CD4-positive, alpha-beta memory T cell (primary cell): ENCODE measurements around the gene MMP17. TPM values are rescaled to one million over a fixed set of nuclear protein-coding genes. Genes with fewer than 3 reads are reported as not detected.

ENCODE experiments used
- CTCF ChIA-PET: fragments of 350-600 bp; sonication (Branson Sonifier 250); formaldehyde crosslinking; loops from one replicate; lab custom pipeline; 2021; ENCODE audit warnings: inconsistent platforms; ENCODE audit not compliant: partially characterized antibody; lab: Charles Lee
- POLR2A ChIA-PET: fragments of 350-600 bp; sonication (Branson Sonifier 250); formaldehyde crosslinking; loops from one replicate; lab custom pipeline; 2021; ENCODE audit not compliant: partially characterized antibody; lab: Charles Lee
- DNase-seq, 5 donors: peaks; one replicate each; pipeline versions ENCODE4 v3.0.0 to v3.0.0-alpha.2; 2020 to 2022; ENCODE audit warnings: mixed read lengths in 1 of 5
- H3K27ac ChIP-seq: one replicate; pipeline ENCODE4 v1.7.0; 2013; ENCODE audit warnings: low read depth, low read length
- H3K27me3 ChIP-seq: 2 replicates; pipeline ENCODE4 v1.7.0; 2013; ENCODE audit warnings: mild to moderate bottlenecking, low read length, moderate library complexity; ENCODE audit not compliant: insufficient read depth
- H3K36me3 ChIP-seq: 2 replicates; pipeline ENCODE4 v1.7.0; 2013; ENCODE audit warnings: mild to moderate bottlenecking, low read length, moderate library complexity; ENCODE audit not compliant: insufficient read depth
- H3K4me1 ChIP-seq: 2 replicates; pipeline ENCODE4 v1.7.0; 2013; ENCODE audit warnings: mild to moderate bottlenecking, low read length, moderate library complexity; ENCODE audit not compliant: insufficient read depth
- H3K4me3 ChIP-seq, 2 donors: one replicate each; pipeline ENCODE4 v1.7.0; 2013; ENCODE audit warnings: low read length in 2 of 2, mild to moderate bottlenecking in 1 of 2
- H3K9me3 ChIP-seq, 2 donors: one replicate each; pipeline ENCODE4 v1.7.0; 2013; ENCODE audit warnings: low read length in 2 of 2, control low read depth in 1 of 2; ENCODE audit not compliant: control insufficient read depth in 1 of 2
- H3K27ac Mint-ChIP-seq, 7 donors: one replicate each; pipeline ENCODE4 v1.8.0; 2020 to 2021; ENCODE audit warnings: mixed read lengths in 7 of 7, mild to moderate bottlenecking in 6 of 7, inconsistent platforms in 3 of 7, moderate library complexity in 3 of 7
- H3K27me3 Mint-ChIP-seq, 2 donors: one replicate each; pipeline ENCODE4 v1.8.0; 2020 to 2021; ENCODE audit warnings: mixed read lengths in 2 of 2
- H3K36me3 Mint-ChIP-seq, 2 donors: one replicate each; pipeline ENCODE4 v1.8.0; 2020 to 2021; ENCODE audit warnings: mixed read lengths in 2 of 2, inconsistent platforms in 1 of 2, mild to moderate bottlenecking in 1 of 2
- H3K4me1 Mint-ChIP-seq, 4 donors: one replicate each; pipeline ENCODE4 v1.8.0; 2020 to 2021; ENCODE audit warnings: mixed read lengths in 4 of 4, mild to moderate bottlenecking in 1 of 4
- H3K4me3 Mint-ChIP-seq, 8 donors: one replicate each; pipeline ENCODE4 v1.8.0; 2020 to 2021; ENCODE audit warnings: mixed read lengths in 8 of 8, mild to moderate bottlenecking in 7 of 8, moderate library complexity in 6 of 8, inconsistent platforms in 3 of 8
- H3K9me3 Mint-ChIP-seq, 8 donors: one replicate each; pipeline ENCODE4 v1.8.0; 2020 to 2021; ENCODE audit warnings: mixed read lengths in 8 of 8, mild to moderate bottlenecking in 5 of 8, inconsistent platforms in 3 of 8, moderate library complexity in 1 of 8
- intact Hi-C: fragments of 100-400 bp; cut with micrococcal nuclease; formaldehyde crosslinking; loops from one replicate; pipeline ENCODE4 v1.15.1; 2023
- polyA plus RNA-seq, 2 donors: library from polyadenylated mRNA; unstranded; fragments of 300-500 nt; fragmentation: Illumina TruSeq; gene quantifications; one replicate each; pipeline ENCODE4 v1.2.3, GENCODE V29; 2021
- total RNA-seq, 2 experiments: library from RNA; stranded (reverse); gene quantifications; one replicate each; pipeline ENCODE4 v1.2.3, GENCODE V29; 2021

Gene MMP17
- total and polyA plus RNA-seq, 4 experiments from 2014 or later, result 0.32 to 0.94 TPM; not detected in 2

- H3K9me3 Mint-ChIP-seq, result peaks cover 0 to 2% (median 0%) of the 10 kb centered on the region in 8 donors
- POLR2A ChIA-PET, result no interaction called here
- no peak overlapping the region for H3K27ac ChIP-seq
- no peaks in the 10 kb centered on the region for H3K4me1 ChIP-seq
- H3K27ac Mint-ChIP-seq, result peak overlapping the region in 1 of 7 donors; percentile 51
- peaks cover 47 to 52% of the 10 kb centered on the region in 2 donors for H3K36me3 Mint-ChIP-seq
- peaks cover 37% of the 10 kb centered on the region for H3K36me3 ChIP-seq
- no peak overlapping the region for H3K4me3 Mint-ChIP-seq
- no peaks in the 10 kb centered on the region for H3K9me3 ChIP-seq
- CTCF ChIA-PET, result no interaction called here
- H3K4me1 Mint-ChIP-seq, result peaks cover 0 to 2% (median under 1%) of the 10 kb centered on the region in 4 donors
- no peak overlapping the region for H3K4me3 ChIP-seq
- H3K27me3 ChIP-seq, result no peaks in the 10 kb centered on the region
- intact Hi-C loops, result no loop called here
- H3K27me3 Mint-ChIP-seq, result no peaks in the 10 kb centered on the region
- no peak for DNase-seq
Measured at GRCh38 chr12:131800594-131801135, 27.5 kb upstream of the MMP17 start.

GRCh38 chr12:131801254-131801866 lies 26.8 kb upstream of the MMP17 start:
- Histone ChIP-seq H3K9me3 (no peaks in the 10 kb centered on the region), H3K27ac (no peak overlapping the region), H3K36me3 (peaks cover 37% of the 10 kb centered on the region), H3K4me3 (no peak overlapping the region), H3K4me1 (no peaks in the 10 kb centered on the region), H3K27me3 (no peaks in the 10 kb centered on the region)
- CTCF ChIA-PET, result no interaction called here
- intact Hi-C loops, result no loop called here
- no peak for DNase-seq
- Mint-ChIP-seq H3K9me3 (peaks cover 0 to 2% (median 0%) of the 10 kb centered on the region in 8 donors), H3K27me3 (no peaks in the 10 kb centered on the region), H3K27ac (no peak overlapping the region), H3K36me3 (peaks cover 43 to 48% of the 10 kb centered on the region in 2 donors), H3K4me1 (peaks cover 0 to 2% (median 0%) of the 10 kb centered on the region in 4 donors), H3K4me3 (no peak overlapping the region)
- POLR2A ChIA-PET, result no interaction called here

- Mint-ChIP-seq H3K4me3 (no peak overlapping the region), H3K9me3 (peaks cover 0 to 2% (median 0%) of the 10 kb centered on the region in 8 donors), H3K27me3 (no peaks in the 10 kb centered on the region), H3K4me1 (peaks cover 0 to 2% (median 0%) of the 10 kb centered on the region in 4 donors), H3K27ac (peak overlapping the region in 1 of 7 donors; percentile 75), H3K36me3 (peaks cover 26 to 27% of the 10 kb centered on the region in 2 donors)
- ChIA-PET POLR2A (no interaction called here), CTCF (no interaction called here)
- no peak overlapping the region for H3K4me3 ChIP-seq
- no peaks in the 10 kb centered on the region for H3K27me3 ChIP-seq
- H3K27ac ChIP-seq, result no peak overlapping the region
- intact Hi-C loops, result no loop called here
- DNase-seq, result no peak
- H3K9me3 ChIP-seq, result no peaks in the 10 kb centered on the region
- peaks cover 23% of the 10 kb centered on the region for H3K36me3 ChIP-seq
- no peaks in the 10 kb centered on the region for H3K4me1 ChIP-seq
Measured at GRCh38 chr12:131803961-131804521, 24.2 kb upstream of the MMP17 start.

GRCh38 chr12:131805421-131805820 lies 22.8 kb upstream of the MMP17 start:
- CTCF ChIA-PET, result no interaction called here
- Mint-ChIP-seq H3K27ac (no peak overlapping the region), H3K9me3 (peaks cover 0 to 2% (median 0%) of the 10 kb centered on the region in 8 donors)

GRCh38 chr12:131806674-131807073 lies 21.5 kb upstream of the MMP17 start:
- Histone ChIP-seq H3K36me3 (peaks cover 6% of the 10 kb centered on the region), H3K4me1 (no peaks in the 10 kb centered on the region), H3K4me3 (no peak overlapping the region), H3K27me3 (no peaks in the 10 kb centered on the region), H3K27ac (no peak overlapping the region), H3K9me3 (no peaks in the 10 kb centered on the region)
- Mint-ChIP-seq H3K4me3 (peak overlapping the region in 1 of 8 donors; percentile 0), H3K27ac (no peak overlapping the region), H3K36me3 (peaks cover 5 to 9% of the 10 kb centered on the region in 2 donors), H3K27me3 (no peaks in the 10 kb centered on the region), H3K9me3 (peaks cover 0 to 3% (median 0%) of the 10 kb centered on the region in 8 donors), H3K4me1 (peaks cover 0 to 4% (median 0%) of the 10 kb centered on the region in 4 donors)
- ChIA-PET CTCF (no interaction called here), POLR2A (no interaction called here)
- no peak for DNase-seq
- intact Hi-C loops, result no loop called here

More at GRCh38 chr12:131805421-131805820, 22.8 kb upstream of the MMP17 start:
- Histone ChIP-seq H3K9me3 (no peaks in the 10 kb centered on the region), H3K4me3 (no peak overlapping the region), H3K27ac (no peak overlapping the region), H3K36me3 (peaks cover 10% of the 10 kb centered on the region), H3K4me1 (no peaks in the 10 kb centered on the region), H3K27me3 (no peaks in the 10 kb centered on the region)
- H3K4me3 Mint-ChIP-seq, result no peak overlapping the region
- H3K27me3 Mint-ChIP-seq, result no peaks in the 10 kb centered on the region
- intact Hi-C loops, result no loop called here
- H3K4me1 Mint-ChIP-seq, result peaks cover 0 to 2% (median under 1%) of the 10 kb centered on the region in 4 donors
- peaks cover 13 to 20% of the 10 kb centered on the region in 2 donors for H3K36me3 Mint-ChIP-seq
- no peak for DNase-seq
- POLR2A ChIA-PET, result no interaction called here

GRCh38 chr12:131808744-131809371 lies 19.3 kb upstream of the MMP17 start:
- peaks cover 3 to 9% of the 10 kb centered on the region in 2 donors for H3K36me3 Mint-ChIP-seq
- CTCF ChIA-PET, result no interaction called here
- peak overlapping the region in 1 of 2 donors; percentile 24 for H3K4me3 ChIP-seq
- peak overlapping the region; percentile 61 to 84 (median 74) for H3K4me3 Mint-ChIP-seq
- peaks cover 0 to 4% (median 0%) of the 10 kb centered on the region in 4 donors for H3K4me1 Mint-ChIP-seq
- DNase-seq, result peak in 4 of 5 donors; percentile 19 to 59 (median 30)
- H3K27ac ChIP-seq, result no peak overlapping the region
- H3K9me3 Mint-ChIP-seq, result peaks cover 0 to 19% (median 13%) of the 10 kb centered on the region in 8 donors
- no peaks in the 10 kb centered on the region for H3K27me3 ChIP-seq
- H3K27me3 Mint-ChIP-seq, result no peaks in the 10 kb centered on the region
- H3K4me1 ChIP-seq, result no peaks in the 10 kb centered on the region
- intact Hi-C loops, result no loop called here
- H3K9me3 ChIP-seq, result no peaks in the 10 kb centered on the region
- peak overlapping the region in 5 of 7 donors; percentile 32 to 77 (median 64) for H3K27ac Mint-ChIP-seq
- POLR2A ChIA-PET, result interaction anchor here (0.6 kb wide), 1 partner anchor 33 kb away, joined by 5 read pairs; no protein-coding TSS in a partner anchor
- no peaks in the 10 kb centered on the region for H3K36me3 ChIP-seq
